ENCODE results near the gene CDKN1C.

CDKN1C gene

DNA sequence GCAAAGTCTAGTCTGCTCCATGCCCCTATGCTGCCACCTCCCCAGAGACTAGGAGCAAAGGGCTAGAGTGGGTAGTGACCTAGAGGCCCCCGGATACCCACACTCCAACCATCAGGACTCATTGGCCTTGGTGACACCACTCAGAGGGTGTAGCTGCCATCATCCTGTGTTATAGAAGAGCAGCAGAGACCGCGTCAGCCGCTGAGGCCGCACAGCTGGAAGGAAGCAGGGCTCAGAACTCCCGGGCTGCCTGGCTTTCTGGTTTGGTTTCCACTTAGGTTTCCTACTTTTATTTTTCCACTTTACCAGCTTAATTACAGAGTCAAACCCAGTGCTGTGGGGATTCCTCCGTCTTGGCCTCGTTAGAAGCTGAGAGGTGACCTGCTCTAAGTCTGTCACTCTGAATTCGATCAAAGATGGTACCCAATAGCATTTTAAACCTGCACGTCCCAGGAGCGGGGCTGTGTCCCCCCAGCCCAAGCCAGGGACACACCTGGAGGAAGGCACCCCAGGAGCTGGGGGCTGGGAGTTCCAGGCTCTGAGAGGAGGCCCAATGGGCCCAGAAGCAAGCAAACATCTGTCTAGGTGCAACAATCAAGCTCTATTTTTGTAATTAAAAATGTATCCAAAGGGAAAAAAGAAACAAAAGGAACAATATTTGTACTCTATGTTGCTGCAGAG lies 2.1 kb upstream of the CDKN1C start:
- no peak for FAIRE-seq

DNA sequence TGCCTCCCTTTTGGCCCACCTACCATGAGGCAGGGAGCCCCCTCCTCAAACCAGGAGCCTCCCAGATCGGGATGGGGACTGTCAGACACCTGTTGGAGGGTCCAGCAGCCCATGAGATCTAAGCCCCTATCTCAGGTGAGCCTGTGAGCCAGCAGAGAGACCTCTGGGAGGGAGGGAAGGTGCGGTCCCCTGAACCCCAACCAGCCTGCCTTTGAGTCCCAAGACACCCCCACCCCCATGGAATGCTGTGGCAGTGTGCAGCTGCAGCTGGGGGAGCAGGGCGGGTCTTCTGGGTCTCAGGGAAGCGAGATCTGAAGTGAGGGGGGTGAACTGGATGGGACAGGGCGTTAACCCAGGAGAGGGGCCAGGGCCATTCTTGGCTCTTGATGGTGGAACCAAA lies 1.4 kb upstream of the CDKN1C start:
- no peak for FAIRE-seq

DNA sequence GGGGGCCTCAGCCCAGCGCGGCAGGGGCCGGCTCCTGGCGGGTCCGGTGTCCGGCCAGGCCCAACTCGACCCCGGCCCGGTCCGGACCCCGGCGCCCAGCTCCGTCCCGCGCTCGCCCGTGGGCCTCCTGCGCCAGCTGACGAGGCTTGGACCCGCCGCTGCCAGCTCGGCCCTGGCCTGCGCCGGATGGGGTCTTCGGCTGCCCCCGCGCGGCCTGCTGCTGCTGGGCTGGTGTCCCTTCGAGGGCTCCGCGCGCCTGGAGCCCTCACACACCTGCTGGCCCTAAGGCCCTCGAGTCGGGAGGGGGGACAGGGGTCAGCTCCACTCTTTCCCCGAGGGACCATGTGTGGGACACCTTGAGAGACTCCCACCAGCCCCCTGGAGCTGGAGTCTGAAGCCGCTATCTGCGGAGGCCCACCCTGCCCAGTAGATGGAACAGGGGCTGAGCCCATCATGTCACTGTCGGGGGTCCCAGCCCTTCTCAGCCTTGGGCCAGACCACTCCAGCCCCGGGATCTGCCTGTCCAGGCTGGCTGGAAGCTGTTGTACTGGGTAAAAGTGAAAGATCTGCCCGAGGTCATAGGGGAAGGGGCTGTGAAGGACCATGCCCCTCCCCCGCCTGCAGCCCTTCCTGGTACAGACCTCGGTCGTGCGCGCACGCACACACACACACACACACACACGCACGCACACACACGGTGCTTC lies 768 bp upstream of the CDKN1C start:
- FAIRE-seq = no peak

DNA sequence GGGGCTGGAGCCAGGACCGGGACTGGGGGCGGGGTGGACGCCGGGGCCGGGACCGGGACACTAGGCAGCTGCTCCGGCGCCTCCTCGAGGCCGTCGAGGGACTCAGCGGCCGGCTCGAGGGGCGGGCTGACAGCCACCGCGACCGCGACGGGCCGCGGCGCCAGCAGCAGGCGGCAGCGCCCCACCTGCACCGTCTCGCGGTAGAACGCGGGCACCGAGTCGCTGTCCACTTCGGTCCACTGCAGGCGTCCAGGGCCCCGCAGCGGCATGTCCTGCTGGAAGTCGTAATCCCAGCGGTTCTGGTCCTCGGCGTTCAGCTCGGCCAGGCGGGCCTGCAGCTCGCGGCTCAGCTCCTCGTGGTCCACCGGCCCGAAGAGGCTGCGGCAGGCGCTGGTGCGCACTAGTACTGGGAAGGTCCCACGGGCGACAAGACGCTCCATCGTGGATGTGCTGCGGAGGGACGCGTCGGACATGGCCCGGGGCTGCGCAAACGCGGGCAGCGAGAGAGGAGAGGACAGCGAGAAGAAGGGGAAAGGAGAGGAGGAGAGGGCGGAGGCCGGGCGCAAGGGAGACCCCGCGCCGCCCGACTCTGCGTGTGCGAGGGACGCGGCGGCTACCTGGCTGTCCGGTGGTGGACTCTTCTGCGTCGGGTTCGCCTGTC lies 428 bp downstream of the CDKN1C start:
- FAIRE-seq = no peak

DNA sequence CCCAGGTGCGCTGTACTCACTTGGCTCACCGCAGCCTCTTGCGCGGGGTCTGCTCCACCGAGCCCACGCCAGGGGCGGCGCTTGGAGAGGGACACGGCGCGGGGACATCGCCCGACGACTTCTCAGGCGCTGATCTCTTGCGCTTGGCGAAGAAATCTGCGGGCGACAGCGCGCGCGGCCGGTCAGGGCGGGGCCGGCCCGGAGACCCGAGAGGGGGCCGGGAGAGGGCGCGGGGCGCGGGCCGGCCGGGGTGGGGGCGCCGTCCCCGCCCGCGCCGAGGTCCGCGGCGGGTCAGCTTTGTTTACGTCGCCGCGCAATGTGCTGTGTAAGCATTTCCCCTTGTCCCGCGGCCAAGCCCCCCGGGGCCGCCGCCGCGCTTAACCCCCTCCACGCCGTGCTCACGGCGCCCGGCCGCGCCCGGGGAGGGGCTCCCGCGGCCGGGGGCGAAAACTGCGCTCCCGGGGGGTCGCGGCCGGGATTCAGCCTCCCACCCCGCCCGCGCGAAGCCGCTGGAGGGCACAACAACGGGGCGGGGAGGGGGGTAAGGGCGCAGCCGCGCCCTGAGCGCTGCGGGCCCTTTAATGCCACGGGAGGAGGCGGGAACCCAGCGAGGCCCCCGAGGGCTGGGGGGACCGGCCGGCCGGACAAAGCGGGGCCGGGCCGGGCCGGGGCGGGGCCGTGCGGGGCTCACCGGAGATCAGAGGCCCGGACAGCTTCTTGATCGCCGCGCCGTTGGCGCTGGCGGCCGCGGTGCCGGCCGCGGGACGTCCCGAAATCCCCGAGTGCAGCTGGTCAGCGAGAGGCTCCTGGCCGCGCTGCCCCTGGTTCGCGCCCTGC lies 1.4 kb downstream of the CDKN1C start:
- FAIRE-seq = no peak

DNA sequence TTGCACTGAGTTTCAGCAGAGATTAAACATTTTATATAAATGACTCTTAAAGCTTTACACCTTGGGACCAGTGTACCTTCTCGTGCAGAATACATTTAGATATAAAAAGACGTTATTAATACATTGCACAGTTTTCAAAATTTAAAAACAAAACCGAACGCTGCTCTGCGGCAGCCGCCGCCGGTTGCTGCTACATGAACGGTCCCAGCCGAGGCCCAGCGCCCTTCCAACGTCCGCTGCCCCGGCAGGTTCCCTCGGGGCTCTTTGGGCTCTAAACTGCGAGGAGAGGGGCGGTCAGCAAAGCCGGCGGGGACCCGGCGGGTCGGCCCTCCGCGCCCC lies 2.0 kb downstream of the CDKN1C start:
- FAIRE-seq = no peak

DNA sequence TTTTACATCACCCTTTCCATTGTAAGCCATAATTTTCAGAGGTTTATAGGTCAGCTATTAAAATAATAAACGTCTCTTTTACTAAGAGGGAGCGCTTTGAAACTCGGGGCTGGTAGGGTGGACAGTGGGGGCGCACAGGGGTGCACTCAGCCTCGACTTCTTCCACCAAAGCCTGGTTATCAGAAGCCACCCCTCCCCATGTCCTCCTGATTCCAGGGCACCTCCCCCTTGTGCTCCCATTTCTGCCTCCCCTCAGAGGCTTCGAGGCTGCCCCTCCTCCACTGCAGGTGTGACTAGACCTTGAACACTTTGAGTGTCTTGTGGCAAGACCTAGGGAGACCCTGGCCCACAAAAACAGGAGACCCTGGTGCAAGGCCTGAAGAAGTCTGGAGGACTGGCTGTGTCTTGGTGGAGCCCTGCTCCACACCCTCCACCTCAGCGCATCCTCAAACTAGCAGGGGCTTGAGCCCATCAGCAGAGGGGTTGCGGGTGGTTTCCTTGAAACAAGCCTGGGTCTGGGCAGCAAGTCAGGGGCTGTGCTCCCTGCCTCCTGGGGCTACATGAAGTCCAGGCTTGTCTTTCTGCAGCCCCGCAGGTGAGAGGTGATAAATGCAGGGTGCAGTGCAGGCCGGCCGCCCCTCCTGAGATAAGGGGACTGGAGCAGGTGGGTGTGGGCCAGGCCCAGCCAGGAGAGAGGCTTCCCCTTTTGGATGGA lies 3.0 kb downstream of the CDKN1C start:
- no peak for FAIRE-seq

DNA sequence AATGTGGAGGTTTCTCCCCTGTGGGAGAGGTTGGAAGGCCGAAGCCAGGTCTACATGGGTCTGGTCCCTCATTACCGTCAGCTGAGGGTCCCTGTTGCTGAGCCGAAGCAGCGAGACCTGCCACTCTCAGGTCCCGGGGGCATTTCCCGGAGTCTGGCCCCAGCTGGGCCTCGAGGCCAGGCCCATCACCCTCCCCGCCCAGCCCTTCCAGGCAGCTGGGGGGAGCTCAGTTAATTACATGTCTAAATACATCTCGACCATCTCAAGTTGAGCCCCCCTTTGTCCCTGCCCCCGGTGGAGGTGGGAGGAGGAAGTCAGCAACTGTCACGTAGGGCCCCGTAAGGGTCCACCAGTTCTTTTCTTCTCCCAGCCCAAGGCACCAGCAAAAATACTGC lies 3.6 kb downstream of the CDKN1C start:
- FAIRE-seq = no peak

DNA sequence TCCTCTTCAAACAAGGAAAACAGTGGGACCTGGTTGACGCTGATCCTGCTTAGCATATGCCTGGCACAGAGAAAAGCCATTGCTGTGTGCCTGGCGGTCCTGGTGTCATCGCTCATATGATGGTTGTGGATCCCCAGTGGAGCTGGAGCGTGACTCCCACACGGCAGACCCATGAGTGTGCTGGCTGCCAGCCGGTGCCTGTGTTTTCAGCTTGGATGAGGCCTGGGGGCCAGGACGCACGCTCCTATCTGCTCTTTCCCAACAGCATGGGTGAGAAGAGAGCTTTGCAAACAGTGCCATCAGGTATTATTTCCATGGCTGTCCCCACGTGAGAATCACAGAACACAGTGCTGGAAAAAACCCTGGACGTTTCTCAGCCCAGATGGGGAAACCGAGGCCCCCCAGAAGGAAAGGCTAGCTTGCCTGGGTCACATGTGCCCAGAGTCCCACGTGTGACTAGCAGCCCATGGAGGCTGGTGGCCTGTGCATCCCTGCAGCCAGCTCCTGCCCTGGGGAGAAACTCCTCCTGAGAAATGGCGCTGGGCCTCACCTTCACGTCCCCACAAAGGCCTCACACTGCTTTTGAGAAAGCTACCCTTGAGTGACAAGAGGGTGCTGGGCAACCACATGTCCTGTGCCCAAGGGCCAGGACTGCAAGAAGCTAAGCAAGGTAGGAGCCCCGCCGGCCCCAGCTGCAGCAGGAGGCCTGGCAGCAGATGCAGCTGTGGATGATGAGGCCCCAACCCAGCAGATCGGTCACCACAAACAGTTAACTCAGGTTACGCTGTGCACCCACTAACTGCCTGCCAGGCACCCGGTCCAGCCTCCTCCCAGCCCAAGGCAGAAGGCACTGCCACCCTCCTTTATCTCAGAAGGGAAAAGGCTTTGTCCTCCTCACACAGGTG lies 4.2 kb downstream of the CDKN1C start:
- no peak for FAIRE-seq

DNA sequence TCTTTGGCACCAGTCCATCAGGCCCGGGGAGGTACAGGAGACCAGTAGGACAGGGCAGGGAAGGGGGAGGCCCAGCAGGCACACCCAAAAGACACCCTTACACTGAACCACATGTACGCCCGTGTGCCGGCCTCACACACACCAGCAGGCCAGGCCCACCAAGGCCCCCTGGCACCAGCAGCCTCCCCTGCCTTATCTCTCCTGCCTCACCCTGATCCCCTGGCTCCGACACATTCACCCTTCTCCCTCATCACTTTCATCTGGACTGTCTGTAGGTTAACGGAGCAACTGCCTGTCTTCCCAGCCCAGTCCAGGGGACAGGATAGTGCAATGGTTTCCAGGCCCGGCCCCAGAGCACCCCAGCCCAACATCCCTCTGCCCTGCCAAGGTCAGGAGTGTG lies 4.9 kb downstream of the CDKN1C start:
- FAIRE-seq = no peak

DNA sequence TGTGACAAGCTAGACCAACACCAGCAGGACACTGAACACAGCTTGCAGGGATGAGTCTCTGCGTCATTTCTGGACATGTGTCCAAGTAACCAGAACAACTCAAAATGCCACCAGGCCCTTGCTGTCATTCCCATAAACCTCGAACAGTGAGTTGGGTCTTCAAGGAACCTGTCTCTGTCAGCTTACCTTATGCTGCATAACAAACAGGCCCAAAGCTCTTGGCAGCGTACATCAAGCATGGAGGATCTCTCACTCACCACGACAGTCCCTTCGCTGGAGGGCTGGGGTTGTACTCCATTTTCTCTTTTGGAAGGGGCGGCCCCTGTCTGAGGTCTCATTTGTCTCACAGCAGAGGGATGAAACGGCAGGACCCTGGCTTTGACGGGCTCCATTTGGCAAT lies 6.8 kb downstream of the CDKN1C start:
- FAIRE-seq = no peak

DNA sequence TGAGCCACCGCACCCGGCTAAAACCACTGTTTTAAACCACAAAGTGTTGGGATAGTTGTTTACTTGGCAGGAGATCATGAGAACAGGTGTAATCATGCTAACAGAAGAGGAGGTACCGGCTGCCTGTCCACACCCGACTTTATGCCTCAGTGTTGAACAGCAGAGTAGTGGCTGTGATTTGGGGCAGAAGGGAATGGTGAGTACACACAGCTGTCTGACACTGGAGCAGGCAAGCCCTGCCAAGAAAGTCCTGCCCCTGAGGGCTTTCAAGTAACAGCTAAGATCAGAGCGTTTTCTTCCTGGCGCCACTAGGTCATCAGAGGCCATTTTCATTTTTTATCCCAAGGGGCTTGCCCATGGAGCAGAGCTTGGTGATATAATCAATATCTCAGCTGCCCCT lies 8.1 kb downstream of the CDKN1C start:
- FAIRE-seq = no peak

DNA sequence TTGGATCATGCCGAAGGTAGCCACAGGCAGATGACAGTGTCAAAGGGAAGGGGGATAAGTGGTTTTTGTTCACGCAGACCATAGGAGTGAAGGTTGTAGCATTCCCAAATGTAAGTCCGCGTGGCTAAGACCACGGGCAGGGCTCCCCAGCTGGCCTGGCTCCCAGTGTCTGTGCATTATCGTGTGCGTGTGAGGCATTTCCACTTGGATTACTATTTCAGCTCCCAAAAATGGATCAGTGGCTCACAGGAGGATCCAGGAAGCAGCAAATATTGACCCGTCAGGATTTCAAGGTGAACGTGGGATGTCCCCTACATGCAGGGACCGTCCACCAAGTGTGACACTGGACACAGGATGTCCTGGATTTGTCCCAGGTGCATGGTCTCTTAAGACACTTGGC lies 10.6 kb downstream of the CDKN1C start:
- FAIRE-seq = no peak

DNA sequence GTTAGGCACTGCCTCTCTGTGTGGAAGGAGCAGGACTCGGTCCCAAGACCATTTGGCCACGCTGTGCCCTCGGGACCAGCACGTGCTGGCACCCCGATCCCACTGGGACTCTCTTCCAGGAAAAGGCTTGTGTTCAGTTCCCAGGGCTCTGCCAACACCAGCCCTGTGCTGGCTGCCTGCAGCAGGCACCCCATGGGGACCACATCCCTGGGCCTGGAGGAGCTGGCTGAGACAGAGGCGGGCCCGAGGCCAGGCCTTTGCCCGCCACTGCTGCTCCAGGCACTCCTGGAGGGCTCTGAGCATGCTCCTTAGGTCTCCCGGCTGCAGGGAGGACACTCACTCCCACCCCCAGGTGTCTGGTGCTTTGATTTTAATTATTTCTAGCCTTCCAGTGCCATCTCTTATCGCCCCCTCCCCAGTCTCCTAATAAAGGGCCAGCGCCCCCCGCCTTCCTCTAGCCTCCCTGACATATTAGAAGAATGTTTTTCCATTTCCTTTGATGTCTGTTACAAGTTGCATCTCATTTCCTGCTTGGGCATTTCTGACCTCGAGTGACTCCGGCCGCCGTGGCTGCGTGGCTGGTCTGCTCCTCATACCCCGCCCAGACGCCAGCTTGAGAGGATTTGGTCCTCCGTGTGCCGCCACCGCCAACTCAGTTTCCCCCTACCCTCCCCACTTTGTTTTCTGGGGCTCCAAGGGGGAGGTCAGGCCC lies 14.4 kb downstream of the CDKN1C start:
- no peak for FAIRE-seq

DNA sequence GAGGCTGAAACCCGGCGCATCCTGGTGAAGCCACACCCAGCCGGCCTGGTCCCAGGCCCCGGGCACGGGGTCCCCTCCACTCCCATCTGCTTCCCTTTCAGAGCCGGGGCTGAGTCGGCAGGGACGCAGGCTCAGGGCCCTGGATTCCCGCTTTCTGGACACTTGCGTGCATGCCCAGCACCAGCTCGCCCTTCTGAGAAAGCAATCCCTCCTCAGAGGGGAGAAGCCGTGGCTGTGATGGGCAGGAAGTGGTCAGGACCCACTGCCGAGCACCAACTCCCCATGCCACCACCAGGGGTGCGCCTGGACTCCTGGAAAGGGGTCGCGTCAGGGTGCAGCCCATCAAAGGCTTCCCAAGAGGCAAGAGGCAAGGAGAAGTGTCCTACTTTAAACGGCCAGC lies 15.1 kb downstream of the CDKN1C start:
- FAIRE-seq = no peak

DNA sequence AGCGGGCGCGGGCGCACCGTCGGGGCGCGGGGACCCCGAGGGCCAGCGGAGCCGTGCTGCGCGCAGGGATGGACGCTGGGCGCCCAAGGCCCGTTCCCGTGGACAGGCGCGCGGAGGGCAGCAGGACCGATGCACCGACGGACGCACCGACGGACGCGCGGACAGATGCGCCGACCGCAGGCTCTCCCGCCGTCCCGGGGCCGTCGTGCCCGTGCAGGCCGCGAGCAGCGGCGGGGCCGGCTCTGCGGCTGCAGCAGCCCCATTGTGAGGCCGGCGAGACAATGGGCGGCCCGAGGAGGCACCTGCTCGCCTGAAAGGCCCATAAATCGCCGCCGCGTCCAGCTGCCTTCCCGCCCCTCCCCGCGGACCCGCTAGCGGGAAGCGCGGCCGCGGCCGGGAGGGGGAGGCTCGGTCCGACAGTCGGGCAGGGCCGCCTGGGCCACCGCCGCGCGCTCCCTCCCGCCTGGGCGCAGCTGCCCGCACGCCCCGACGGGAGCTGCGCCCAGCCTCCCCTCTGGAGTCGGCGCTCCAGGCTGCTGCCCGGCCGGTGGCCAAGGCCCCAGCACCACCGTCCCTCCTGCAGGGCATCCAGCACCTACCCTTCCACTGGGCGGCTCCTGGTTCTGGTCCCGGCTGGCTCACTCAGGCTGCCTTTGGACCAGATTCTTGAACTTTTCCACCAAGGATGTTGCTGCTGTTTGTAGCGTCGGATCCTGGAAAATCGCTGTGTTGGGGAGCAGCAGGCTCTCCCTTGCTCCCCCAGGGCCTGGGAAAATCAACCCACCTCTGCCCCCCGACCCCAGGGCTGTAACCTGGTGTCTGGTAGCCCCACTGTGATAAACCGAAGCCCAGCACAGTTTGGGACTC lies 15.8 kb downstream of the CDKN1C start:
- FAIRE-seq = no peak

DNA sequence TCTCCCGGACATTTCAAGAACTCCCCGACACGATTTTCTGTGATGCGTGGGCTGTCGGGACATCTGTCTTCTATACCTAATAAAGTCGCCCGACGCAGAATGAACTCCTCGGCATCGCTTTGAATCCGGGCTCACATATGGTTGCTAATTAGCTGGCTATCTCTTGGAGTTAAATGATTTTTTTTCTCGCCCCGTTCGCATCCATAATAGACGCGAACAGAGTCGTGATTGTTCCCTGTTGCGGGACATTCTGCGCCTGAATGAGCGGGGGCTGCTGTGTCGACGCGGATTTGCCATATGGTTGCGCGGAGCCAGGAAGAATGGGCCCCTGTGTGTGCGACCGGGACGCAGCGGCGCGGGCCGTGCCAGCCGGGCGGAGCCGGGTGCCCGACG lies 16.4 kb downstream of the CDKN1C start:
- FAIRE-seq = no peak

DNA sequence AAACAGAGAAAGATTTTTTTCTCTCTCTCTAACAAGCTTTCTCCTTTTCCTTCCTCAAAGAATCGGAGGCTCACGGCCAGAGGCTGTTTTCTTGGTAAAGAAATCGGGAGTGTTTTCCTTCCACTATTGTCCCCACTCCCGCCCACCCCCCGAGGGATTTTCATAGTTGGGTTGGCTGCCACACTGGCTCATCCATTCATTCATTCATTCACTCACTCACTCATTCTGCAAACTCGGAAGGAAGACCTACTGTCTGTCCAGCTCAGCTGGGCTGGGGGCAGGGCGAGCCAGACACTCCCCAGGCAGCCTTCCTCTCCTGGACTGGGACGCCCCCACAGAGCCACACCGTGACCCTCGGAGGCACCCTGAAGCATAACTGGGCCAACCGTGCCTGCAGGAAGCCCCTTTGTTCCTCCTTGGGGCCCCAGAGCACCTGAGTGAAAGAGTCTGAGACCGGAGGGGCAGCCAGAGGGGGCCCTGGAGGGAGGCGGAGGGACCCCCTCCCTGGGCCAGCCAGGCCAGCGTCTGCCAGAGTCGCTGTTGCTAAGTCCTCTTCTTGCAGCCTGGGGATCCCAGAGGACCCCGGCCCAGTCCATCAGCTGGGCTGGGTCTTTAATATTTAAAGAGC lies 17.0 kb downstream of the CDKN1C start:
- no peak for FAIRE-seq

DNA sequence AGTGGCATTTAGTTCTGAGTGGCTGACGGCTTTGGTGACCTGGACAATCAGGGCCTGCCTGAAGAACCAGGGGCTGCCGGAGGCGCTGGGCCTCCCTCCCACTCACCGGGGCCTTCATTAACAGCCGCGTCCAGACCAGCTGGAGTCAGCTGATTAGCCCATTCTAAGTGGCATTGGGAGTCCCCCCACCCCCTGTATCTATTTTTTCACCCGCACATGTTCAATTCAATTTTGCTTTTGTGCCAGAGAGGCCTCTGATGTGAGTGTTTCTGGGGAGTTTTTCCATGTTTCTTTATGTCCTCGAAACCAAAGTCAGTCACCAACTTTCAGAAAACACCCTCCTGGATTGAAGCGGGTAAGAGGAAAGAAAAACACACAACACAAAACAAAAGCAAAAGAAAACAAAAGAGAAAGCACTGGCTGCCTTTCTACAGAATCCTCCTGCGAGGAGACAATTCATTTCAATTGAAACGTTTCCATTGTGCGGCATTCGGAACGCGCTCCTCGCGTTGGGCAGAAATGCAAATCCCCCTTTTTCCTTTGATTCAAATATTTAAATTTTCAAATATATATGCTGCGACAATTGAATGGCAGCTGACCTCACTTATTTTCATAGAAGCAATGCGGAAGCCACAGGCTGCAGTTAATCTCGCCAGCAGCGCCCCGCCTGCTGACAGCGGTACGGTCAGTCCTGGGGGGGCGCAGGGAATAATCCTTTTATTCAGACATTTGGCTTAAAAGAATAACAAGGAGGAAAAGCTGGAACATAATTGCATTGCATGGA lies 17.7 kb downstream of the CDKN1C start:
- no peak for FAIRE-seq

Data from endometrium (tissue), 2 donors.